Caco-2 (cell line): ENCODE data around the gene HDAC3. TPM values are rescaled to one million over a fixed set of nuclear protein-coding genes. Genes with fewer than 3 reads are reported as not detected.

Source experiments
- BruUV-seq: library from RNA; stranded (reverse); fragments of 400-500 nt; replicated peaks from 2 replicates; lab custom pipeline; 2021; lab: Mats Ljungman, UMichigan
- CTCF ChIA-PET: fragments of 300-600 bp; sonication (Branson Sonifier 250); formaldehyde crosslinking; loops from one replicate; lab custom pipeline; 2022; ENCODE audit warnings: antibody characterized with exemption; lab: Charles Lee
- POLR2A ChIA-PET: fragments of 300-600 bp; sonication (Branson Sonifier 250); formaldehyde crosslinking; loops from one replicate; lab custom pipeline; 2022; ENCODE audit warnings: antibody characterized with exemption; lab: Charles Lee
- DNase-seq, 2 experiments: peaks; one replicate each; pipeline versions ENCODE4 v3.0.0 to v3.0.0-alpha.2; 2020 to 2022
- H3K27me3 ChIP-seq: replicated peaks from 2 replicates; pipeline ENCODE4 v1.6.0; 2011; ENCODE audit warnings: low read length; ENCODE audit not compliant: control insufficient read depth, insufficient read depth
- H3K36me3 ChIP-seq: 2 replicates; pipeline ENCODE4 v1.5.1; 2011; ENCODE audit warnings: low read length; ENCODE audit not compliant: control insufficient read depth, insufficient read depth
- H3K4me1 ChIP-seq: fragments of 250-450 bp; sonication (Bioruptor Pico); 2 replicates; pipeline ENCODE4 v1.5.1; 2020; ENCODE audit warnings: mild to moderate bottlenecking
- H3K4me3 ChIP-seq: 2 replicates; pipeline ENCODE4 v1.5.1; 2011; ENCODE audit warnings: low read depth, mild to moderate bottlenecking, control low read depth, low read length
- H3K9me3 ChIP-seq: fragments of 250-450 bp; sonication (Bioruptor Pico); 2 replicates; pipeline ENCODE4 v1.5.1; 2020; ENCODE audit warnings: mild to moderate bottlenecking, moderate library complexity
- H3K27ac Mint-ChIP-seq: one replicate; pipeline ENCODE4 v1.8.0; 2022; ENCODE audit warnings: mixed read lengths; ENCODE audit not compliant: unreplicated experiment
- H3K27me3 Mint-ChIP-seq: one replicate; pipeline ENCODE4 v1.8.0; 2022; ENCODE audit warnings: mixed read lengths; ENCODE audit not compliant: insufficient read depth, unreplicated experiment
- H3K36me3 Mint-ChIP-seq: one replicate; pipeline ENCODE4 v1.8.0; 2022; ENCODE audit warnings: mild to moderate bottlenecking, mixed read lengths; ENCODE audit not compliant: insufficient read depth, unreplicated experiment
- H3K4me1 Mint-ChIP-seq: one replicate; pipeline ENCODE4 v1.8.0; 2022; ENCODE audit warnings: low read depth, mixed read lengths; ENCODE audit not compliant: unreplicated experiment
- H3K4me3 Mint-ChIP-seq: one replicate; pipeline ENCODE4 v1.8.0; 2022; ENCODE audit warnings: mild to moderate bottlenecking, moderate library complexity, mixed read lengths; ENCODE audit not compliant: unreplicated experiment
- H3K9me3 Mint-ChIP-seq: one replicate; pipeline ENCODE4 v1.8.0; 2022; ENCODE audit warnings: mixed read lengths; ENCODE audit not compliant: unreplicated experiment
- intact Hi-C: fragments of 100-400 bp; cut with micrococcal nuclease; formaldehyde crosslinking; loops from one replicate; pipeline ENCODE4 v1.10.0; 2022; ENCODE audit not compliant: unreplicated experiment
- total RNA-seq: library from RNA; stranded (reverse); gene quantifications from 2 replicates; pipeline ENCODE4 v1.2.3, GENCODE V29; 2022
- TF ChIP-seq, protein P1 (sequence below), 2 experiments: fragments of 200-600 bp in 1 of 2; IDR thresholded peaks; 1 replicate in 1 of 2; 2 replicates in 1 of 2; pipeline versions ENCODE4 v1.5.1 to v1.8.0; 2011 to 2022; ENCODE audit warnings: antibody characterized with exemption in 1 of 2, control low read depth in 1 of 2, inconsistent platforms in 1 of 2, low read depth in 1 of 2, low read length in 1 of 2, mild to moderate bottlenecking in 1 of 2, moderate library complexity in 1 of 2; ENCODE audit not compliant: insufficient read depth in 1 of 2, severe bottlenecking in 1 of 2, unreplicated experiment in 1 of 2

The HDAC3 gene
- total RNA-seq, 1 experiment from 2014 or later, result 73.0 TPM

DNA sequence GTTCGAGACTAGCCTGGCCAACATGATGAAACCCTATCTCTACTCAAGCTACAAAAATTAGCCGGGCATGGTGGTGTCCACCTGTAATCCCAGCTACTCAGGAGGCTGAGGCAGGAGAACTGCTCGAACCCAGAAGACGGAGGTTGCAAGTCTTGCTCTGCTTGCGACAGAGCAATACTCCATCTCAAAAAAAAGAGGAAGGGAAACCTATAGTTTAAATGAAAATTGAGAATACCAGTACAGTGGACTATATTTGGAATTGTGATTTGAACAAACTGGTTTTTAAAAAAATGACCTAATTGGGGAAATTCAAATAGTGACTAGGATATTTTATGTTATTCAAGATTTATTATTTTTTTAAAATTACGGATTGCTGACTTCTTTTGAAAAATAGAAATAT, 51.1 kb downstream of the HDAC3 start:
- TF ChIP-seq, protein P1, sequence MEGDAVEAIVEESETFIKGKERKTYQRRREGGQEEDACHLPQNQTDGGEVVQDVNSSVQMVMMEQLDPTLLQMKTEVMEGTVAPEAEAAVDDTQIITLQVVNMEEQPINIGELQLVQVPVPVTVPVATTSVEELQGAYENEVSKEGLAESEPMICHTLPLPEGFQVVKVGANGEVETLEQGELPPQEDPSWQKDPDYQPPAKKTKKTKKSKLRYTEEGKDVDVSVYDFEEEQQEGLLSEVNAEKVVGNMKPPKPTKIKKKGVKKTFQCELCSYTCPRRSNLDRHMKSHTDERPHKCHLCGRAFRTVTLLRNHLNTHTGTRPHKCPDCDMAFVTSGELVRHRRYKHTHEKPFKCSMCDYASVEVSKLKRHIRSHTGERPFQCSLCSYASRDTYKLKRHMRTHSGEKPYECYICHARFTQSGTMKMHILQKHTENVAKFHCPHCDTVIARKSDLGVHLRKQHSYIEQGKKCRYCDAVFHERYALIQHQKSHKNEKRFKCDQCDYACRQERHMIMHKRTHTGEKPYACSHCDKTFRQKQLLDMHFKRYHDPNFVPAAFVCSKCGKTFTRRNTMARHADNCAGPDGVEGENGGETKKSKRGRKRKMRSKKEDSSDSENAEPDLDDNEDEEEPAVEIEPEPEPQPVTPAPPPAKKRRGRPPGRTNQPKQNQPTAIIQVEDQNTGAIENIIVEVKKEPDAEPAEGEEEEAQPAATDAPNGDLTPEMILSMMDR (IDR thresholded peaks at IDR 0.05; ENCODE audit: insufficient read depth in 1 of 2, low read depth in 1 of 2, low read length in 1 of 2, severe bottlenecking in 1 of 2, unreplicated experiment in 1 of 2), result no peak
- POLR2A ChIA-PET, result no interaction called here
- no peaks in the 10 kb centered on the region for H3K9me3 Mint-ChIP-seq
- intact Hi-C loops, result no loop called here
- H3K27ac Mint-ChIP-seq, result no peak overlapping the region
- peaks cover 7% of the 10 kb centered on the region for H3K4me1 ChIP-seq
- peaks cover 88% of the 10 kb centered on the region for H3K36me3 Mint-ChIP-seq
- no peaks in the 10 kb centered on the region for H3K9me3 ChIP-seq
- H3K36me3 ChIP-seq, result peaks cover 5% of the 10 kb centered on the region
- peaks cover 12% of the 10 kb centered on the region for H3K4me1 Mint-ChIP-seq
- no TSS peak for BruUV-seq
- H3K27me3 Mint-ChIP-seq, result no peaks in the 10 kb centered on the region
- CTCF ChIA-PET, result no interaction called here
- no peak for DNase-seq
- H3K4me3 Mint-ChIP-seq, result no peak overlapping the region
- no peaks in the 10 kb centered on the region for H3K27me3 ChIP-seq
- H3K4me3 ChIP-seq, result no peak overlapping the region

DNA sequence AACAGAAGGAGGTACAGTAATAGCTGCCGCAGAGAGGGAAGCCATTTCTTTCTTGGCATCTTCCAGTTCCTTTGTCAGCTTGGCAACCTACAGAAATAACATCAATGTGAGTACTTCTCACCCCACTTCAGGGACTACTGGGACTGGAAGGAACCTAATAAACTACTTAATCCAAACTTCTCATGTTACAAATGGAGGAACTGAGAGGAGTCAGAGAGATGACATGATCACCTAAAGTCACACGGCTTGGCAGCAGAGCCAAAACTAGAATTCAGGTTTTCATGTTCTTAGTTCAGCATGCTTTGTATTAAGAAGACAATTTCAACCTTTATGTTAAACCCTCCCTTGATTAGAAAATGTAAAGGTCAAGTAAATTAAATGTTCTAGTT, 62.5 kb downstream of the HDAC3 start:
- no peaks in the 10 kb centered on the region for H3K9me3 Mint-ChIP-seq
- no peak overlapping the region for H3K27ac Mint-ChIP-seq
- no peak for DNase-seq
- TF ChIP-seq, protein P1 (IDR thresholded peaks at IDR 0.05; ENCODE audit: insufficient read depth in 1 of 2, low read depth in 1 of 2, low read length in 1 of 2, severe bottlenecking in 1 of 2, unreplicated experiment in 1 of 2), result no peak
- ChIA-PET POLR2A (no interaction called here), CTCF (no interaction called here)
- H3K4me1 Mint-ChIP-seq, result no peaks in the 10 kb centered on the region
- Histone ChIP-seq H3K36me3 (peaks cover 7% of the 10 kb centered on the region), H3K9me3 (no peaks in the 10 kb centered on the region), H3K27me3 (no peaks in the 10 kb centered on the region), H3K4me3 (no peak overlapping the region), H3K4me1 (no peaks in the 10 kb centered on the region)
- no TSS peak for BruUV-seq
- intact Hi-C loops, result no loop called here
- H3K36me3 Mint-ChIP-seq, result peaks cover 88% of the 10 kb centered on the region
- no peaks in the 10 kb centered on the region for H3K27me3 Mint-ChIP-seq
- no peak overlapping the region for H3K4me3 Mint-ChIP-seq

DNA sequence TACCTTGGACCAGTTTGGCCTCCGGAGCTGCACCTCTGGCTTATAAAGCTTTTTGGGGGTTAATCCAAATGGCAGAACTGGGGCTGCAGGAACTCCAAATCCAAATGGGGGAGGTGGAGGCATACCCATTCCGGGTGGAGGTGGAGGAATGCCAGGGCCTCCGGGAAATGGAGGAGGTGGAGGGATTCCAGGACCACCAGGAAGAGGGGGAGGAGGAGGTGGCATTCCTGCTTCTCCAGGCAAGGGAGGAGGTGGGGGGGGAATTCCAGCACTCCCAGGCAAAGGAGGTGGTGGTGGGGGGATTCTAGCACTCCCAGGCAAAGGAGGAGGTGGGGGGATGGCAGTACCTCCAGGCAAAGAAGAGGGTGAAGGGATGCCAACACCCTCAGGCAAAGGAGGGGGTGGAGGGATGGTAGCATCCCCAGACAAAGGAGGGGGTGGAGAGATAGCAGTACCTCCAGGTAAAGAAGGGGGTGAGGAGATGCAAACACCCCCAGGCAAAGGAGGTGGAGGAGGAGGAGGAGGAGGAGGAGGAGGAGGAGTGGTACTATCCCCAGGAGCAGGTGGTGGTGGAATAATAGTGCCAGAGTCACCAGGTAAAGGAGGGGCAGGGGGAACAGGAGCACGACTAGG, 63.0 kb downstream of the HDAC3 start:
- H3K27ac Mint-ChIP-seq, result no peak overlapping the region
- TF ChIP-seq, protein P1 (IDR thresholded peaks at IDR 0.05; ENCODE audit: insufficient read depth in 1 of 2, low read depth in 1 of 2, low read length in 1 of 2, severe bottlenecking in 1 of 2, unreplicated experiment in 1 of 2), result no peak
- BruUV-seq, result no TSS peak
- no peaks in the 10 kb centered on the region for H3K27me3 Mint-ChIP-seq
- H3K4me3 Mint-ChIP-seq, result no peak overlapping the region
- Histone ChIP-seq H3K4me3 (no peak overlapping the region), H3K36me3 (peaks cover 7% of the 10 kb centered on the region), H3K9me3 (no peaks in the 10 kb centered on the region), H3K4me1 (no peaks in the 10 kb centered on the region), H3K27me3 (no peaks in the 10 kb centered on the region)
- intact Hi-C loops, result no loop called here
- DNase-seq, result no peak
- CTCF ChIA-PET, result no interaction called here
- POLR2A ChIA-PET, result no interaction called here
- no peaks in the 10 kb centered on the region for H3K9me3 Mint-ChIP-seq
- H3K4me1 Mint-ChIP-seq, result no peaks in the 10 kb centered on the region
- H3K36me3 Mint-ChIP-seq, result peaks cover 88% of the 10 kb centered on the region

Other genes starting within 250 kb of the HDAC3 start
- gene PCDHGB4, start 249.2 kb downstream of the HDAC3 start, total RNA-seq, result 0.12 and 0.14 TPM in 2 replicates
- 0.14 and 0.18 TPM in 2 replicates for gene PCDHGA8, start 244.2 kb downstream of the HDAC3 start, total RNA-seq
- gene PCDHGB5, start 238.9 kb downstream of the HDAC3 start, total RNA-seq, result 13.2 and 13.4 TPM in 2 replicates
- 2.8 and 4.4 TPM in 2 replicates for gene PCDHGA9, start 234.1 kb downstream of the HDAC3 start, total RNA-seq
- 2.5 and 2.8 TPM in 2 replicates for gene PCDHGB6, start 228.8 kb downstream of the HDAC3 start, total RNA-seq
- 2.9 and 3.6 TPM in 2 replicates for gene PCDHGA10, start 223.9 kb downstream of the HDAC3 start, total RNA-seq
- 2.3 and 2.4 TPM in 2 replicates for gene PCDHGB7, start 219.2 kb downstream of the HDAC3 start, total RNA-seq
- gene PCDHGA11, start 215.8 kb downstream of the HDAC3 start, total RNA-seq, result 1.2 and 1.9 TPM in 2 replicates
- gene PCDHGA12, start 206.3 kb downstream of the HDAC3 start, total RNA-seq, result 0.52 and 1.0 TPM in 2 replicates
- 1.3 and 2.9 TPM in 2 replicates for gene PCDHGC3, start 160.9 kb downstream of the HDAC3 start, total RNA-seq
- gene PCDHGC4, start 151.8 kb downstream of the HDAC3 start, total RNA-seq, result 0.28 and 0.39 TPM in 2 replicates
- 0.21 and 0.25 TPM in 2 replicates for gene PCDHGC5, start 147.8 kb downstream of the HDAC3 start, total RNA-seq
- gene DIAPH1, start 17.8 kb downstream of the HDAC3 start, total RNA-seq, result 161 and 167 TPM in 2 replicates
- gene RELL2, start 148 bp upstream of the HDAC3 start, total RNA-seq, result 8.7 and 13.6 TPM in 2 replicates
- 25.0 and 26.8 TPM in 2 replicates for gene FCHSD1, start 14.6 kb upstream of the HDAC3 start, total RNA-seq
- 6.3 and 7.5 TPM in 2 replicates for gene ARAP3, start 45.4 kb upstream of the HDAC3 start, total RNA-seq
- 1.5 and 1.8 TPM in 2 replicates for gene PCDH1, start 241.6 kb upstream of the HDAC3 start, total RNA-seq